ENCODE measurements around the gene ZNF646.
A peak's percentile ranks its signal among the peaks of the same experiment; 100 is the strongest.

ZNF646 gene

DNA sequence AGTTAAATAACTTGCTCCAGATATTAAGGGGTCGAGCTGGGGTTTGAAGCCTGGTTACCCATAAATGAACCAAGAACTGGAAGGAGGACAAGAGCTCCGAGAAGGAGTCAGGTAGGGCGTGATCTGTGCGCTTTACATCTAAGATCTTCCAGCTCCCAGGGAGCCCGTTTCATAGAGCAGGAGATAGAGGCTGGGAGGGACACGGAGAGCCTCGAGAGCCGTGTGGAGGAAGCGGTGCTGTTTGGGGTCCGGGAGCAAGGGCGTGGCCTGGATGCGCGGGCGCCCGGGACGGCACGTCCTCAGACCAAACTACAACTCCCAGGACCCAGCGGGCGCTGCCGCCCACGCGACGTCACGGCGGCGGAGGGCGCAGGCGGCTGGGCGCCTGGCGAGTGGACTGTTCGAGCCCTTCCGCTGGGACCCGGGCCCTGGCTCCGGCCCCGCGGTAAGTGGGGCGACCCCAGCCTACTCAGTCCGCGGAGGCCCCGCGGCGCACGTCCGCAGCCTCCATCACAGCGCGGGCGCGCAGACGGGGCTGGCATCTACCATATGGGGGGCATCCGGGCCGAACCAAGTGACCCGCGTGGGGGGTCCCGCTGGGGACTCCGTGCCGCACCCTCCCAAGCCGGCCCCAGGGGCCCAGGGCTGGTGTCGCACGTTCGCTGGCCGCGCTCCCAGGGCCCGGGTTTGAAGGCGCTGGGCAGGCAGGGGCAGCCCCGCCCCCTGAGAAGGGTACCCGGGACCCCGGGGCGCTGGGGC lies 34.0 kb downstream of the ZNF646 start, which contains the start of gene BCKDK:
BCKDK (plus strand) TSS at position 352 of the 759 bp plus-strand sequence. CDS start 838 bp downstream, outside the sequence.
- no peaks in the 10 kb centered on the region for H3K9me3 ChIP-seq (replicated peaks; ENCODE audit: insufficient read depth, low read length)
- DNase-seq: peak; percentile 80

DNA sequence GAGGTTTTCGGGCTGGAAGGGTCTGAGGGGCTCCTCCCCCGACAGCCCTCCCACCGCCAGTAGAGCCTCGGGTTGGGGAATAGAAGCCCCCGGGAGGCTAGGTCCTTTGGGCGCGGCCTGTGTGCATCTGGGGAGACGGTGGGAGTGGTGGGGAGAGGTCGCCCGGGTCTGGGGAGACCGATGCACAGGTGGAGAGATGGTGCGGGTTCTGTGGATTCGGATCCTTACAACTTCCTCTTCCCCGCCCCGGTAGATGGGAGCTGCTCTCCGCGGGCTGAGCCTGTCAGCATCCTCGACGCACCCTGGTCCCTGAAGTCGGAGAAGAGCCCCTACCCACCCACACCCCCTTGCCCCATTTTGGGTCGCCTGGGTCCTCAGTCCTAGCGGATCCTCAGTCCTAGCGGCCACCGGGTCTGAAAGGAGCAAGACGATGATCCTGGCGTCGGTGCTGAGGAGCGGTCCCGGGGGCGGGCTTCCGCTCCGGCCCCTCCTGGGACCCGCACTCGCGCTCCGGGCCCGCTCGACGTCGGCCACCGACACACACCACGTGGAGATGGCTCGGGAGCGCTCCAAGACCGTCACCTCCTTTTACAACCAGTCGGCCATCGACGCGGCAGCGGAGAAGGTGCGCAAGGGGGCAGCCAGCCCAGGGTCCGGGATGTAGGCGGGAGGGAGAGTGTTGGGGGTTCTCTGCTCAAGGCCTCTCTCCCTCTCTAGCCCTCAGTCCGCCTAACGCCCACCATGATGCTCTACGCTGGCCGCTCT lies 34.8 kb downstream of the ZNF646 start:
- DNase-seq: no peak
- no peaks in the 10 kb centered on the region for H3K36me3 ChIP-seq (replicated peaks; ENCODE audit: insufficient read depth, low read length)
- H3K9me3 ChIP-seq (replicated peaks; ENCODE audit: insufficient read depth, low read length): no peaks in the 10 kb centered on the region
- no peaks in the 10 kb centered on the region for H3K9me2 ChIP-seq (replicated peaks; ENCODE audit: insufficient read depth, low read length)
- H3F3A ChIP-seq (ENCODE audit: insufficient read depth, low read length): peaks cover 17% of the 10 kb centered on the region
- H2AFZ ChIP-seq (ENCODE audit: low read length): peak overlapping the region; percentile 84
- peak overlapping the region; percentile 98 for H3K4me3 ChIP-seq (ENCODE audit: low read length)
- TF ChIP-seq EZH2phosphoT487 (IDR thresholded peaks at IDR 0.05; ENCODE audit: low read length) (no peak), EZH2 (optimal IDR thresholded peaks at IDR 0.05; ENCODE audit: low read depth, low read length) (no peak)
- TF ChIP-seq, protein P1, sequence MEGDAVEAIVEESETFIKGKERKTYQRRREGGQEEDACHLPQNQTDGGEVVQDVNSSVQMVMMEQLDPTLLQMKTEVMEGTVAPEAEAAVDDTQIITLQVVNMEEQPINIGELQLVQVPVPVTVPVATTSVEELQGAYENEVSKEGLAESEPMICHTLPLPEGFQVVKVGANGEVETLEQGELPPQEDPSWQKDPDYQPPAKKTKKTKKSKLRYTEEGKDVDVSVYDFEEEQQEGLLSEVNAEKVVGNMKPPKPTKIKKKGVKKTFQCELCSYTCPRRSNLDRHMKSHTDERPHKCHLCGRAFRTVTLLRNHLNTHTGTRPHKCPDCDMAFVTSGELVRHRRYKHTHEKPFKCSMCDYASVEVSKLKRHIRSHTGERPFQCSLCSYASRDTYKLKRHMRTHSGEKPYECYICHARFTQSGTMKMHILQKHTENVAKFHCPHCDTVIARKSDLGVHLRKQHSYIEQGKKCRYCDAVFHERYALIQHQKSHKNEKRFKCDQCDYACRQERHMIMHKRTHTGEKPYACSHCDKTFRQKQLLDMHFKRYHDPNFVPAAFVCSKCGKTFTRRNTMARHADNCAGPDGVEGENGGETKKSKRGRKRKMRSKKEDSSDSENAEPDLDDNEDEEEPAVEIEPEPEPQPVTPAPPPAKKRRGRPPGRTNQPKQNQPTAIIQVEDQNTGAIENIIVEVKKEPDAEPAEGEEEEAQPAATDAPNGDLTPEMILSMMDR (IDR thresholded peaks at IDR 0.05; ENCODE audit: low read length): no peak
- 0 out of 2 replicates have a peak, but pooled peaks cover 11% of the 10 kb centered on the region for H3K4me1 ChIP-seq (ENCODE audit: low read length)
- peaks cover 19% of the 10 kb centered on the region for H3K79me2 ChIP-seq (ENCODE audit: low read length)
- peak overlapping the region; percentile 97 for H3K9ac ChIP-seq (ENCODE audit: low read length)
- H3K4me2 ChIP-seq (ENCODE audit: low read depth, low read length): peak overlapping the region; percentile 97
- no peaks in the 10 kb centered on the region for H4K20me1 ChIP-seq (ENCODE audit: insufficient read depth, low read length)
- no peak overlapping the region for H3K27ac ChIP-seq (ENCODE audit: low read length)
- no peaks in the 10 kb centered on the region for H3K27me3 ChIP-seq (replicated peaks; ENCODE audit: insufficient read depth, low read length)

More for the DNA sequence above, 34.0 kb downstream of the ZNF646 start, which contains the start of gene BCKDK:
- Histone ChIP-seq H4K20me1 (ENCODE audit: insufficient read depth, low read length) (no peaks in the 10 kb centered on the region), H3K27ac (ENCODE audit: low read length) (peak within 1 kb of the TSS; percentile 76), H3K9me2 (replicated peaks; ENCODE audit: insufficient read depth, low read length) (no peaks in the 10 kb centered on the region), H3K4me3 (ENCODE audit: low read length) (peak within 1 kb of the TSS; percentile 98), H3K79me2 (ENCODE audit: low read length) (peaks cover 19% of the 10 kb centered on the region), H3K9ac (ENCODE audit: low read length) (peak within 1 kb of the TSS; percentile 97), H3K4me1 (ENCODE audit: low read length) (0 out of 2 replicates have a peak, but pooled peaks cover 11% of the 10 kb centered on the region), H3F3A (ENCODE audit: insufficient read depth, low read length) (peaks cover 17% of the 10 kb centered on the region), H3K4me2 (ENCODE audit: low read depth, low read length) (peak within 1 kb of the TSS; percentile 97), H3K27me3 (replicated peaks; ENCODE audit: insufficient read depth, low read length) (no peaks in the 10 kb centered on the region), H3K36me3 (replicated peaks; ENCODE audit: insufficient read depth, low read length) (no peaks in the 10 kb centered on the region), H2AFZ (ENCODE audit: low read length) (peak within 1 kb of the TSS; percentile 84)
- TF ChIP-seq EZH2phosphoT487 (IDR thresholded peaks at IDR 0.05; ENCODE audit: low read length) (no peak), EZH2 (optimal IDR thresholded peaks at IDR 0.05; ENCODE audit: low read depth, low read length) (no peak)
- TF ChIP-seq, protein P1 (IDR thresholded peaks at IDR 0.05; ENCODE audit: low read length): no peak

DNA sequence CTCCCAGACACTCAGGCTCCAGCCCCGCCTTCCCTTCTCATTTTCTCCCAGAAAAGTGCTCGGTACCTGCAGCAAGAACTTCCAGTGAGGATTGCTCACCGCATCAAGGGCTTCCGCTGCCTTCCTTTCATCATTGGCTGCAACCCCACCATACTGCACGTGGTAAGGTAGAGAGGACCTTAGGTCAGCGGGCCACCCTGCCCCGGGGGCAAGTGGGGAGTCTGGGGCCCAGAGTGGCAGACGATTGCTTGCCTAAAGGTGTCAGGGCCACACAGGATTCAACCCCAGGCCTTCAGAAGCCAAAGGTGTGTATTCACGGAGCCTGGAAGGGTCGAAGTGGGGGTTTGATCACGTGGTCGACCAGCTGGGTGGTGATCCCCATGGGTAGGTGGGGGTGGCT lies 35.4 kb downstream of the ZNF646 start:
- Histone ChIP-seq H3K9ac (ENCODE audit: low read length) (no peak overlapping the region), H3K4me3 (ENCODE audit: low read length) (no peak overlapping the region)

More for the DNA sequence above, 35.4 kb downstream of the ZNF646 start:
- DNase-seq: no peak
- Histone ChIP-seq H3K27me3 (replicated peaks; ENCODE audit: insufficient read depth, low read length) (no peaks in the 10 kb centered on the region), H3K27ac (ENCODE audit: low read length) (no peak overlapping the region), H3K4me1 (ENCODE audit: low read length) (0 out of 2 replicates have a peak, but pooled peaks cover 11% of the 10 kb centered on the region), H3F3A (ENCODE audit: insufficient read depth, low read length) (peaks cover 17% of the 10 kb centered on the region), H3K9me2 (replicated peaks; ENCODE audit: insufficient read depth, low read length) (no peaks in the 10 kb centered on the region), H3K9me3 (replicated peaks; ENCODE audit: insufficient read depth, low read length) (no peaks in the 10 kb centered on the region), H3K4me2 (ENCODE audit: low read depth, low read length) (no peak overlapping the region), H3K36me3 (replicated peaks; ENCODE audit: insufficient read depth, low read length) (no peaks in the 10 kb centered on the region), H4K20me1 (ENCODE audit: insufficient read depth, low read length) (no peaks in the 10 kb centered on the region), H2AFZ (ENCODE audit: low read length) (no peak overlapping the region), H3K79me2 (ENCODE audit: low read length) (peaks cover 19% of the 10 kb centered on the region)
- no peak for TF ChIP-seq EZH2phosphoT487 (IDR thresholded peaks at IDR 0.05; ENCODE audit: low read length)
- TF ChIP-seq, protein P1 (IDR thresholded peaks at IDR 0.05; ENCODE audit: low read length): no peak
- TF ChIP-seq EZH2 (optimal IDR thresholded peaks at IDR 0.05; ENCODE audit: low read depth, low read length): no peak

Measured in MM.1S (cell line).